Mesendoderm (in vitro differentiated cells): Measurements from ENCODE around the gene ERO1B.

ENCODE experiments used
- DNase-seq: peaks from one replicate; pipeline ENCODE4 v3.0.0; 2013
- H2AK5ac ChIP-seq: 2 replicates; pipeline ENCODE4 v1.6.1; 2013; ENCODE audit warnings: low read length, inconsistent platforms
- H2BK120ac ChIP-seq: 2 replicates; pipeline ENCODE4 v1.6.1; 2013; ENCODE audit warnings: low read depth, mild to moderate bottlenecking, low read length, moderate library complexity, mixed read lengths
- H2BK15ac ChIP-seq: replicated peaks from 2 replicates; pipeline ENCODE4 v1.6.1; 2013; ENCODE audit warnings: low read depth, mild to moderate bottlenecking, moderate library complexity
- H2BK5ac ChIP-seq: 2 replicates; pipeline ENCODE4 v1.6.1; 2013; ENCODE audit warnings: low read length, inconsistent platforms
- H3K18ac ChIP-seq: 2 replicates; pipeline ENCODE4 v1.6.1; 2013; ENCODE audit warnings: mild to moderate bottlenecking, low read length, mixed read lengths
- H3K23ac ChIP-seq: one replicate; pipeline ENCODE4 v1.6.1; 2013; ENCODE audit warnings: low read length
- H3K27ac ChIP-seq: 2 replicates; pipeline ENCODE4 v1.5.1; 2013; ENCODE audit warnings: low read depth, mild to moderate bottlenecking, inconsistent platforms, low read length, moderate library complexity
- H3K27me3 ChIP-seq: 2 replicates; pipeline ENCODE4 v1.6.1; 2013; ENCODE audit warnings: low read length, control low read depth, mild to moderate bottlenecking, inconsistent platforms; ENCODE audit not compliant: insufficient read depth, poor library complexity
- H3K36me3 ChIP-seq: 2 replicates; pipeline ENCODE4 v1.6.1; 2013; ENCODE audit warnings: low read length, inconsistent platforms; ENCODE audit not compliant: control insufficient read depth, insufficient read depth
- H3K4ac ChIP-seq: one replicate; pipeline ENCODE4 v1.6.1; 2013; ENCODE audit warnings: low read depth, mild to moderate bottlenecking, low read length, moderate library complexity
- H3K4me1 ChIP-seq: 2 replicates; pipeline ENCODE4 v1.6.1; 2013; ENCODE audit warnings: low read depth, low read length, inconsistent platforms; ENCODE audit not compliant: control insufficient read depth
- H3K4me2 ChIP-seq: 2 replicates; pipeline ENCODE4 v1.6.1; 2013; ENCODE audit warnings: low read length
- H3K4me3 ChIP-seq: 2 replicates; pipeline ENCODE4 v1.5.1; 2013; ENCODE audit warnings: mild to moderate bottlenecking, low read length
- H3K56ac ChIP-seq: one replicate; pipeline ENCODE4 v1.6.1; 2013; ENCODE audit warnings: low read length
- H3K79me1 ChIP-seq: 2 replicates; pipeline ENCODE4 v1.6.1; 2013; ENCODE audit warnings: low read length, inconsistent platforms
- H3K79me2 ChIP-seq: 2 replicates; pipeline ENCODE4 v1.6.1; 2013; ENCODE audit warnings: mild to moderate bottlenecking, low read length; ENCODE audit not compliant: control insufficient read depth, insufficient read depth
- H3K9ac ChIP-seq: 2 replicates; pipeline ENCODE4 v1.6.1; 2013; ENCODE audit warnings: low read length, inconsistent platforms
- H4K5ac ChIP-seq: one replicate; pipeline ENCODE4 v1.6.1; 2013; ENCODE audit warnings: low read length
- H4K8ac ChIP-seq: one replicate; pipeline ENCODE4 v1.6.1; 2013; ENCODE audit warnings: low read depth, mild to moderate bottlenecking, control low read depth, low read length, moderate library complexity
- WGBS: extraction: QIAGEN DNeasy Blood & Tissue Kit; methylation state at CpG from one replicate; pipeline ENCODE4 v1.1.7; 2013; ENCODE audit warnings: low lambda C conversion rate, missing lambda C conversion rate; ENCODE audit not compliant: insufficient coverage; ENCODE audit errors: extremely low coverage; 5-methylcytosine and 5-hydroxymethylcytosine counted together

The ERO1B gene

GRCh38 chr1:236207569-236207968 lies 74.2 kb downstream of the ERO1B start:
- Histone ChIP-seq H3K36me3 (no peaks in the 10 kb centered on the region), H2BK15ac (no peak overlapping the region), H3K23ac (no peak overlapping the region), H3K79me2 (no peaks in the 10 kb centered on the region), H3K18ac (no peak overlapping the region), H3K27me3 (no peaks in the 10 kb centered on the region), H2BK5ac (no peak overlapping the region), H3K4me3 (no peak overlapping the region), H3K79me1 (no peaks in the 10 kb centered on the region), H4K5ac (no peak overlapping the region), H3K4me1 (peaks cover 2% of the 10 kb centered on the region), H3K9ac (no peak overlapping the region), H3K4me2 (no peak overlapping the region), H3K27ac (no peak overlapping the region), H4K8ac (no peak overlapping the region), H3K56ac (no peak overlapping the region), H2BK120ac (no peak overlapping the region), H3K4ac (no peak overlapping the region), H2AK5ac (no peak overlapping the region)
- DNase-seq: no peak
- no CpG with 5 or more reads among the region's 4 CpGs for WGBS

- no peak overlapping the region for H2BK5ac ChIP-seq
- H2AK5ac ChIP-seq: no peak overlapping the region
- no peak for DNase-seq
- H3K79me1 ChIP-seq: no peaks in the 10 kb centered on the region
- H3K56ac ChIP-seq: no peak overlapping the region
- H3K79me2 ChIP-seq: no peaks in the 10 kb centered on the region
- no peak overlapping the region for H3K23ac ChIP-seq
- no peak overlapping the region for H3K18ac ChIP-seq
- no peak overlapping the region for H2BK120ac ChIP-seq
- H3K4ac ChIP-seq: no peak overlapping the region
- H3K4me1 ChIP-seq: peaks cover 2% of the 10 kb centered on the region
- no peaks in the 10 kb centered on the region for H3K36me3 ChIP-seq
- no peaks in the 10 kb centered on the region for H3K27me3 ChIP-seq
- H3K27ac ChIP-seq: no peak overlapping the region
- no peak overlapping the region for H4K8ac ChIP-seq
- no peak overlapping the region for H4K5ac ChIP-seq
- WGBS: no CpG with 5 or more reads among the region's 5 CpGs
- H3K4me3 ChIP-seq: no peak overlapping the region
- H3K4me2 ChIP-seq: no peak overlapping the region
- no peak overlapping the region for H2BK15ac ChIP-seq
- H3K9ac ChIP-seq: no peak overlapping the region
Observed at GRCh38 chr1:236207121-236207520, 74.6 kb downstream of the ERO1B start.

GRCh38 chr1:236206548-236206947 lies 75.2 kb downstream of the ERO1B start:
- no peak overlapping the region for H4K8ac ChIP-seq
- no CpG with 5 or more reads among the region's 4 CpGs for WGBS
- peak; percentile 70 for DNase-seq

GRCh38 chr1:236204656-236205055 lies 77.1 kb downstream of the ERO1B start:
- Histone ChIP-seq H2BK15ac (no peak overlapping the region), H3K18ac (no peak overlapping the region), H2BK5ac (no peak overlapping the region), H3K79me2 (no peaks in the 10 kb centered on the region), H3K36me3 (no peaks in the 10 kb centered on the region), H3K9ac (no peak overlapping the region), H4K8ac (no peak overlapping the region), H2BK120ac (no peak overlapping the region), H3K4ac (no peak overlapping the region), H3K4me3 (no peak overlapping the region), H3K23ac (no peak overlapping the region), H3K4me1 (peaks cover 2% of the 10 kb centered on the region), H4K5ac (no peak overlapping the region), H3K4me2 (no peak overlapping the region), H3K56ac (no peak overlapping the region), H3K79me1 (no peaks in the 10 kb centered on the region), H3K27me3 (no peaks in the 10 kb centered on the region), H3K27ac (no peak overlapping the region), H2AK5ac (no peak overlapping the region)
- no peak for DNase-seq
- no CpG with 5 or more reads among the region's 3 CpGs for WGBS

More at GRCh38 chr1:236206548-236206947, 75.2 kb downstream of the ERO1B start:
- Histone ChIP-seq H3K9ac (no peak overlapping the region), H3K79me2 (no peaks in the 10 kb centered on the region), H3K79me1 (no peaks in the 10 kb centered on the region), H3K56ac (no peak overlapping the region), H2AK5ac (no peak overlapping the region), H3K23ac (no peak overlapping the region), H3K18ac (no peak overlapping the region), H3K4me2 (no peak overlapping the region), H2BK120ac (no peak overlapping the region), H3K27ac (no peak overlapping the region), H3K27me3 (no peaks in the 10 kb centered on the region), H3K36me3 (no peaks in the 10 kb centered on the region), H3K4me3 (no peak overlapping the region), H3K4me1 (peaks cover 2% of the 10 kb centered on the region), H2BK5ac (no peak overlapping the region), H3K4ac (no peak overlapping the region), H4K5ac (no peak overlapping the region), H2BK15ac (no peak overlapping the region)

- Histone ChIP-seq H3K4me3 (no peak overlapping the region), H4K8ac (no peak overlapping the region), H3K79me2 (no peaks in the 10 kb centered on the region), H2BK5ac (no peak overlapping the region), H3K56ac (no peak overlapping the region), H3K79me1 (no peaks in the 10 kb centered on the region), H2AK5ac (no peak overlapping the region), H3K27ac (no peak overlapping the region), H2BK15ac (no peak overlapping the region), H3K4ac (no peak overlapping the region), H4K5ac (no peak overlapping the region), H3K4me2 (no peak overlapping the region), H3K4me1 (peaks cover 2% of the 10 kb centered on the region), H3K23ac (no peak overlapping the region), H3K18ac (no peak overlapping the region), H2BK120ac (no peak overlapping the region), H3K36me3 (no peaks in the 10 kb centered on the region), H3K9ac (no peak overlapping the region), H3K27me3 (no peaks in the 10 kb centered on the region)
- no CpG with 5 or more reads among the region's 1 CpG for WGBS
- no peak for DNase-seq
Observed at GRCh38 chr1:236204039-236204438, 77.7 kb downstream of the ERO1B start.

GRCh38 chr1:236201786-236202185 lies 80.0 kb downstream of the ERO1B start:
- Histone ChIP-seq H2BK120ac (no peak overlapping the region), H3K9ac (no peak overlapping the region), H3K4me3 (no peak overlapping the region), H3K4me2 (no peak overlapping the region), H3K27me3 (no peaks in the 10 kb centered on the region), H4K8ac (no peak overlapping the region), H3K56ac (no peak overlapping the region), H3K36me3 (no peaks in the 10 kb centered on the region), H3K79me1 (no peaks in the 10 kb centered on the region), H3K79me2 (no peaks in the 10 kb centered on the region), H2AK5ac (no peak overlapping the region), H3K18ac (no peak overlapping the region), H3K4ac (no peak overlapping the region), H2BK15ac (no peak overlapping the region), H4K5ac (no peak overlapping the region), H3K27ac (no peak overlapping the region), H3K23ac (no peak overlapping the region), H2BK5ac (no peak overlapping the region), H3K4me1 (peaks cover 2% of the 10 kb centered on the region)
- no peak for DNase-seq
- WGBS: no CpG with 5 or more reads among the region's 1 CpG
